HG02678 (cell line): ENCODE data around the gene HK1.

Source experiments
- ATAC-seq: cut with Tn5 transposase; IDR thresholded peaks from one replicate; pipeline ENCODE4 v1.9.1; 2021; ENCODE audit warnings: mild to moderate bottlenecking, moderate library complexity; ENCODE audit not compliant: unreplicated experiment

The HK1 gene

DNA sequence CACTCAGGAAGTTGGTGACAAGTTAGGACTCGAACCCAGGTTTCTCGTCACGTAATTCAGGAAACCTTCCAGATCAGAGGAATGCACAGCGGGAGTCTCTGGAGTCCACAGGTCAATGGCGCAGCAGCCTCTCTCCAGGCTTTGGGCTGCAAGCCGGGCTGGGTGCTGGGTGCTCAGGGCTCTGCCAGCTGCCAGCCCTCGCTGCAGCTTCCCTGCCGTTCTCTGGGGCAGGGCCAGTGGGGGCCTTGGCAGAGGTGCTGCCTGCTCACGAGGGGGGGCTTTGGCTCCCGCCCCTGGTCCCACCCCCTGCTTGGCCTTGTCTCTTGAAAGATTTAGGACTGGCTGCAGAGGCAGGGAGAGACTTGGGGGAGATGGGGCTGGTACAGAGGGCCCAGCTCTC, 138.4 kb downstream of the HK1 start, which contains the start of gene TACR2:
TSS of gene TACR2 (minus strand) at position 224 of the 400 bp plus-strand sequence. CDS start 595 bp downstream, outside the sequence.
- ATAC-seq, result no peak

DNA sequence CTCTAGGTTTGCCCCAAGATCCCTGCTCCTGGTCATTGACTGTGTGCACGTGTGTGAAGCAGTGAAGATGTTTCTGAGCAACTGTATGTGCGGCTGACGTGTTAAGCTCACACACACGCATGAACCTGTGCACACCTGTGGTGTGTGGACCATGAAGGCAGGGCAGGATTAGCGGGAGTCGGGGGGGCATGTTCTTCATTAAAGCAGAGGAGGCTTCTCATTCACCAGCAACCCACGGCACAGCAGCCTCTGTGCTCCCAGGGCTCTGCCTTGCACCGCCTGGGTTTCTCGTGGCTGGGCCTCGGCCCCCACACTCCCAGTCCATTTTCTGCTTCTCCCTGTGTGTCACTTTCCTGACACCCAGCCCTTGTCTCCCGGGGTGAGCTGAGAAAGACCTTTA, 139.2 kb downstream of the HK1 start:
- ATAC-seq, result no peak

DNA sequence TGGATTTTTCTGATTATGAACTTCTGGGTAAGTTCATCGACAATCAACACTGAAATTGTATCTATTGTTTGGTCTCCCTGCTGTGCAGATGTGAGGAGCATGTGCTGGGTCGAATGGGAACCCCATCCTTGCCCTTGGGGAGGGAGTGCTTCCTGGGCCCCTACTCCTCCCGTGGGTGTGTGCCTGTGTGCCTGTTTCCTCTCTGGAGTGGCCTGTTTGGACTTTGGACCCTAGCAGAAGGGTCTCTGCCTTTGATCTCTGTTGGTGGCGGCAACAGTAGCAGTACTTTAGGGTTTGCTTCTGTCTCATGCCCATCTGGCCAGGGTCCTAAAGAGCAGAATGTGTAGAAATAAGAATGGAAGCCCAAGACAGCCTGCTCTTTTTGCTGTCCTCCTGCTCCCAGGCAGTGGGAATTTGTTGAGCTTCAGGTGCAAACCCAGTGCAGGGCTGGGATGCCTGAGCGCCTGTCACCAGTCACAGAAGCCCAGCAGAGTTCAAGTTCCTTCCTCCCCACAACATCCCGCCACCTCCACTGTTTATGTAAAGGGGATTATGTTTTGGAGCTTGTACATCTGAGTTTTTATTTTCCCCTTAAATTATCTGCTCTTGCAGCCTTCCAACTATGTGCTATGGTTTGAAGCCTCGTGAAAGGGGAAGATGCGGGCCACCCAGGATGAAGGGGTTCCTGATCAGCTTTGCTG, 139.9 kb downstream of the HK1 start:
- ATAC-seq, result no peak

DNA sequence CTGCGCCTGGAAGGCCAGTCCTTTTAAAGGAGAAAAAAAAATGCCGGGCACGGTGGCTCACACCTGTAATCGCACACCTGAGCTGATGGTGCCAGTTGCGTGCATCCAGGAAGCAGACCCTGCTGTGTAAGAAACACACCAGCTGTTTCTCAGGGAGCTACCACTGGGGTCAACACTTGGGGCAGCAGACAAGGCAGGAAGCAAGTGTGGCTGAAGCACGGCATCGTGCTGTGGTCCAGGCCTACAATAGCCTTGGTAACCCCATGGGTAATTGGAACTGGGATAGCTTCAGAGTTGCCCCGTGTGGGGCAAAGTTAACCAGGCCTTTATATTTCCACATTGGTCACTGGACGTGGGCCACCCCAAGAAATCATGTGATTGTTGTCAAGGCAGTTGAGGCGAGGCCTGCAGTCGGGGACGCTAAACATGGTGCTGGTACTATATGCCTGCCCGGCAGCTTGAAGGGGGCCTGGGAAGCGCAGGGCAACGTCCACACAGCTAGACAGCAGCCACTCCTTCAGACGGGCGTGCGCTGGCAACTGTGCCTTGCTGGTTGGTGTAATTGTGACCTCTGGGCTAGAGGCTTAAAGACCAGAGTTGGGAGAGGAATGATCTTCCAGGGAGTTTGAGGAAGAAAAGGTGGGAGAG, 140.9 kb downstream of the HK1 start:
- ATAC-seq, result no peak

DNA sequence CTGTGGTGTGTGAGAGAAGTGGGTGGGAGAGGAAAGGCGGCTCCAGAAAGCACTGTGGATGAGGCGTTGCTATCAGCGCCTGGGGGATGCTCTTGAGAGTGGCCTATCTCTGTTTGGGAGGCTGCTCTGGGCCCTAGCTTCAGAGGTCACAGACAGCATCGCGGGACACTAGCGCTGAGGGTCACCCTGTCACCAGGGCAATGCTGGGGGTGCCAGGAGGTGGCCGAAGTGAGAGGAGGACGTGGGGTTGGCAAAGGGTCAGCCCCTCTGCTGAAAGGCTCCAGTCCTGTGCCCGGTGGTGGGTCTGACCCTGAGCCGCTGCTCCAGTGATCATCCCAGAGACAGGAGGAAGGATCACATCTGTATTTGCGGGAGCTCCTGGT, 141.4 kb downstream of the HK1 start:
- no peak for ATAC-seq

DNA sequence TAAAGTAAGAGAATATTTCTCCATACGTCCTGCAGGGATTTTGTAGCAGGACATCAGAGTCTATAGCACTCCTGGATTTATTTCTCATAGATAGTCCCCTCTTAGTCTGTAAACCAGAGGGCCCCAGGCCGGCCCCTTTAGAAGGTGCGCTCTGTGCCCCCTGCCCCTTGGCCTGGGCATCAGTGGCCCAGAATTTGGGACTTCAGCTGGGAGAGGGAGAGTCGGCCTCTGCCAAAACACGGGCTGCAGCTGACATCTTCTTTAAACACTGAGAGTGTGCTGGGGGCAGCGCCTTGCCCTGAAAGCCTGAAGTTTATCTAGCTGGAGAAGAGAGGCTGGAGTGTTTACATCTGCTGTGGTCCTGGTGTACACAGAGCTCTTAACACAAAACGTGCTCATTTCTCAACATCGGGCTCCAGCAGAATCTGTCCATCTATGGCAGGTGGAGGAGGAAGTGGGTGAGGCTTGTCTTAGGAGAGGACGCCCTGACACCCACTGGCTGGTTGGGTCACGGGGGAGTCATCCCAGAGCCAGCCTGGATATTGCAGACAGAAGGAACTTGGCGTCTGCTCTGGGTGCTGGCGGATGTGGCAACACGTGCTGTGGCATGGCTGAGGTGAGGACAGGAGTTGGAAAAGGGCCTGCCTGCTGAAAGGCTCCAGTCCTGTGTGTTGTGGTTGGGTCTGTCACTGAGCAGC, 143.5 kb downstream of the HK1 start:
- no peak for ATAC-seq

DNA sequence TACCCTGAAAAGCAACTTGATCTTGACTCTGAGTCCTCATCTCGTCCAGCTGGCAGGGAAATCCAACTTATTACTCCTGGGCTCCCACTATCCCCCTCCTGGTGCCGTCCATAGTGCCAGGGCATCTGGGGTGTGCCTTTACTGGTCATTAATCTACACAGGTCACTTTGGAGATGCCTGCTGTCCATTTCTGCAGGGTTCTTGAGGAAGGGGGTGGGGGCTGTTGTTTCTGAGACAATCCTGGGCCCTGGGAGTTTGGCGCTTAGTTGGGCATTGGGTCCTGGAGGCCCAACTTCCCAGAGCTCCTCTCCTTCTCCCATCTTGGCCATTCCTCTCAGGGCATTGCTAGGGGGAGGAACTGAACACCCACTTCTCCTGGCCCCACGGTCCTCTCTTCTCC, 144.4 kb downstream of the HK1 start:
- no peak for ATAC-seq

DNA sequence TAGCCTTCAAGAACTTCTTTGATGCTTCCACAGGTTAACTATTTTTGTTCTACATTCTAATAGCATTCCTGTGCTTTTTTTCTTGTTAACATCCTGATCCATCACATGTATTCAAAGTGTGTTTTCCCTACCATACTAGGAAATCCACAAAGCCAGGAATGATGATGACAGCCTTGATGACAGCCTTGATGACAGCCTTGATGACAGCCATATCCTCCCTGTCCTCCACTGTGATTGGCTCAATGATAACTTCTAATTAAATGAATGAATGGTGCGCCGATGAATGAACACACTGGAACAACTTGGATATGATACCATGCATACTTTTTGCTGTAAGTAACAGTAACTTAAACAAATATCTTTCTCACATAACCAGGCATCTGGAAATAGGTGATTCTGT, 146.7 kb downstream of the HK1 start:
- ATAC-seq, result no peak

DNA sequence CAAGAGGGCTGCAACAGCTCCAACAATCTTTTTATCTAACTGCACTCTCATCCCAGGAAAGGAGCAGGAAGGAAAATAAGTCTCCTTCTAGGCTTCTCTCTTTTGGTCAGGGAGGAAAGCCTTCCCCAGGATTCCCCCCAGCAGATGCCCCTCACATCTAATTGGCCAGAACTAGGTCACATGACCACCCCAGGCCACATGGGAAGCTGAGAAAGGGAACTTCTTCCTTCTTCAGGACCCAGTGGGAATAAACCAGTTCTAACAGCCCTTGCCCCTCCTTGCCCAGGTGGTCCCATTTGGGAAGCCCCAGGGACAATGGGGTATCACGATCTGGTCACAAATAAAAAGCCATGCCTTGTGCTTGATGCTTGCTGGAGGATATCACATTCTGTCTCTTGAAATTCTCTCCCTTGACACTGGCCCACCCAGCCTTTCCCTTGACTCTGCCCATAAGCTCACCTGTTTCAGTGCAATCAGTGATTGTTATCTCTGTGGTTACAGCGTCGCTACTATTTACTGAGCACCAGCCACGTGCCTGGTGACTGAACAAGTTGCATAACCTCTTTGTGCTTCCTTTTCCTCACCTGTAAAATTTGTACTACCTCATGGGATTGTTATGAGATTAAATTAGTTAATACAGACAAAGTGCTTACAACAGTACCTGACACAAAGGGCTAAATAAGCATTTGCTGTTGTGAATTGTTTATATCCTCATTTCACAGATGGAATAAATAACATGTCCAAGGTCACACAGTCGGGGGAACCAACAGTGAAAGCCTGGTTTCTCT, 147.4 kb downstream of the HK1 start:
- ATAC-seq, result no peak

DNA sequence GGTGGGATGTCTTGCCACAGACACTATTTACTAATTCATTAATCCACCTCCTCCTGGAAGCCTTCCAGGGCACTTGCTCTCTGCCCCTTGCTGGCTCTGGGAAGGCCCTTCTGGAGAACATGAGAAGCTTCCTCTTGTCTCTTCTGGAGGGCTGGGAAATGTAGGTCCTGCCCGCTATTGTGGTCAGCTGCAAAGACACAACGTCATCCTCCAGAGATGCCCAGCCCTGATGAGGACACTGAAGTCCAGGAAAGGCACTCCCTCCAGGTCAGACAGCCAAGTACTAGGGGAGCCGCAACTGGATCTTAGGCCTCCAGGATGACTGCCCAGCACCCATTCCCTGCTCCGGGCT, 148.1 kb downstream of the HK1 start:
- no peak for ATAC-seq

DNA sequence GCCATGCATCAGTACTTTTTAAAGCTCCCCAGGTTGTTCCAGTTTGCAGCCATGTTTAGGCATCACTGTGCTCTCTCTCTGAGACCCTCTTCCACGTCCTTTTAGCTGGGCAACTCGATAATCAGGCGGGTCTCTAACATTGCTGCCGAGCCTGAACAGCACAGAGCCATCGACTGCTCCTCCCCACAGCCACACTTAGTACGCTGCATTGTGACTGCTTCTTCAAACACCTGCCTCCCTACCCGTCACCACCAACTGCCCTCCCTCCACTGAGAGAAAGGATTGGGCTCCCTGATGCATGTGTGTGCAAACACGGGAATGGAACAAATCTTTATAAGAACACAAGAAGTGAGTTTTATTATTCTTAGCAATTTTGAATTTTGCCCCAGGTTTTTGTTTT, 149.9 kb downstream of the HK1 start:
- no peak for ATAC-seq

DNA sequence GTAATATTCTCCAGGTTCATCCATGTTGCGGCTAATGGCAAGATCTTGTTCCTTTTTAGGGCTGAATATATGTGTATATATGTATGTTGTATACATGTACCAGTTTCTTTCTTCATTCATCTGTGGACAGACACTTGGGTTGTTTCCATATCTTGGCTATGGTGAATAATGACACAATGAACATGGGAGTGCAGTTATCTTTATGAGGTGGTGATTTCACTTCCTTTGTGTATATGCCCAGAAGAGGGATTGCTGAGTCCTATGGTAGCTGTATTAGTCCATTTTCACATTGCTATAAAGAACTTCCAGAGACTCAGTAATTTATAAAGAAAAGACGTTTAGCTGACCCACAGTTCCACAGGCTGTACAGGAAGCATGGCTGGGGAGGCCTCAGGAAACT, 155.9 kb downstream of the HK1 start:
- no peak for ATAC-seq

DNA sequence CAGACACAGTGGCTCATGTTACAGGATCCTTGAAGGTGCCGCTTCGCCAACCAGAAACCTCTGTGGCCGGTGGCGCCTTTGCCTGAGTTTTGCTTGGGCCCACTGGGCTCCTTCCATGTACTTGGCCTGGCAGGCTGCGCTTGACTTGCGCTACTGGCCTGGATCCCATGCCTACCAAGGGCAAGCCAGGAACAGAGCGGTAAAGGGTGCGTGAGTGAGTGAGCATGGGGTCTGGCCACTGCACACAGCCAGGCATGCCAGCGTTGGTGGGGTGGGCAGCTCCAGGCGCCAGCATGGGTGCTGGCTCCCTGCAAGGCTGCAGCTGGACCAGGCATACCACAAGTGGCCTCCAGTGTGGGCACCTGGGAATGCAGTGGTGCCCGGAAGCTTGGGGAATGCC, 156.6 kb downstream of the HK1 start:
- ATAC-seq, result no peak

DNA sequence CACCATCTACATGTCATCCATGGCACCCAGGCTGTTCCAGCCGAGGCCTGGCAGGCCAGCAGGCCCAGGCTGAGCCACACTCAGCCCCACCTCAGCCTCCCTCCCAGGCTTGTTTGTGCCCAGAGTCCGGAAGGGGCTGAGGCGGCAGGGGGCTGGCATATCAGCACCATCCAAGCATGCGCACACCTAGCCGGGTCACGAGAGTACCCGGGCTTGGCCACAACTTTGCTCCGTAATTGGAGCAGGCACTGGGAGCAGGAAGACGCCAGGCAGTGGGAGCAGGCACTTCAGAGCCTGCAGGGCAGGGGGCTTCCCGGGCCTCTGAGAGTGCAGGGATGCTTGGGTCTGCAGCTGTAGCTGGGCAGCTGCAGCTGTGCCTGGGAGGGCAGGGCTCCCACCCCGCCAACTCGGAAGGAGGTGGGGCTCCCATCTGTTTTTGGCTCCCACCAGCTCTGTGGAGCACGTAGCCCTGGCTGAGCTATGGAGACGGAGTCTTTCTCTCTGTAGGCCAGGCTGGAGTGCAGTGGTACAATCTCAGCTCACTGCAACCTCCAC, 157.7 kb downstream of the HK1 start:
- ATAC-seq, result no peak

DNA sequence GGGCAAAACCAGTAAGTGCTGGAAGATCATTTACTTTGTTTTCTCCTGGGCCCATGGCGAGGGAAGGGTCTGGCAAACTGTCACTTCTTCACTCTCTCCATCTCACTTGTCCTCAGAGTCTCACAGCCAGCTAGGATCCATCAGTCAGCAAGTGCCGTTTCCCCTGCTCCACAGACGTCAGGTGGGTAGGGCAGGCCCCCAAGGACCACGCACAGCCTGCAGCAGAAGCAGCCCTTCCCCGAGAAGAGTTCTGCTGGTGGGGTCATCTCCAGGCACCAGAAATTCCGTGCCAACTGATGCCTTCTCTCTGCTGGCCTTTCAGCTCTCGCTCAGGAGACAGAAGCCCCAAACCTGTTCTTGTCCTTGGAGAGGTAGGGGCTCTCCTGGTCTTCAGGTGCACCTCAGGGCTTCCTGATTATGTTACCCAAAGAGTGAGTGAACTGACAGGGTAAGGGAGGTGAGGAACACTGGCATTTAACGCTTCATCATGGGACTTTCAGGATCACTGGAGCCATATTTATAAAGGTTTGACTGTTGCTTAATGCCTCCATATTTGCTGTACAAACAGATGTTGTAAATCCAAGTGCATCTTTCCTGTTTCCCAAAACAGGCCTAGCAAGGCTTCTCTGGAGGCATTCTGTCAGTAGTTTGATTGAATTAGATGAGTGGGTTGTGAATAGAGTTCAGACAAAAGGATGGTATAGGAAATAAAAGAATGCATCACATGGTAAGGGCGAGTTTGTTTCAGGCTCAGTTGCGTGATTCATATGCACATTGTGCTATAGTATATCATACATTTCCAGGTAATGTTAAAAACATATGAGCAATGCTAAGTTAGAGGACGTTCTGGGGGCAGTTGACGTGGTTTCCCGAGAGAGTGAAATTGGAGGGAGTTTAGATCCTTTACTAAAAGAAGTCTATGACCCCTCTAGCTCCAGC, 159.3 kb downstream of the HK1 start:
- ATAC-seq, result no peak

DNA sequence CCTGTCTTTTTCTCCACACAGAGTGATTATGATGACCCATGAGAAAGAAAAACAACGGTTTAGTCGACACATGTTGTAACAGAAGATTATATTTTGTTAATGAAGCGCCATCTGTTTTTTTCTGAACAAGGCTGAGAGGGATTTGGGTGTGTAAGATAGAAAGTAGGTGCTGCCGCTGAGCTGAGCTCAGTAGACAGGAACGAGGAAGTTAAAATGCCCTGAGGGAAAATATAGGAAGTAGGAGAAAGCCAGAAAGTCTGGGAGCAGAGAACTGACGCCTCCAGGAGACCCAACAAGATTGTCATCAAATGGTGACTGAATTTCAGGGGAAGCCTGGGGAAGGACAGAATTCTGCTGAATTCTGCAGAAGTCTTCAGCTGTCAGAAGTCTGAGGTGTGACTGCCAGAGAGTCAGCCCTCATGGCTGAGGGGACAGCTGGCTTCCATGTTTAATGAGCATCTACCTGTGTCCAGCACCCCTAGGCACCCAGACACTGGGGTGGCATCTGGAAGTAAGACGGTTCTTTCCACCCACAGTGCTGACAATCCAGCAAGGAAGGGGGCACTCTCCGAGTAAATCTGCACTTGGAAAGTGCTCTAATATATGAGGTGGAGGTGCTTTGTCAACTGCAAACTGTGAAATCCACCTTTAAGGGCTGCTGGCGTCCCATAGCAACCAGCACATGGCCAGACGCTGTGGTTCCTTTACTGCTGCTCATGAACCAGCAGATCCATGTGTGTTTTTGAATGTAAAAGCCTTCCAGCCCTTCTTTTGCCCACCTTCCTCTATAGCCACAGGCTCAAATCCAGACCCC, 160.4 kb downstream of the HK1 start:
- ATAC-seq, result no peak

DNA sequence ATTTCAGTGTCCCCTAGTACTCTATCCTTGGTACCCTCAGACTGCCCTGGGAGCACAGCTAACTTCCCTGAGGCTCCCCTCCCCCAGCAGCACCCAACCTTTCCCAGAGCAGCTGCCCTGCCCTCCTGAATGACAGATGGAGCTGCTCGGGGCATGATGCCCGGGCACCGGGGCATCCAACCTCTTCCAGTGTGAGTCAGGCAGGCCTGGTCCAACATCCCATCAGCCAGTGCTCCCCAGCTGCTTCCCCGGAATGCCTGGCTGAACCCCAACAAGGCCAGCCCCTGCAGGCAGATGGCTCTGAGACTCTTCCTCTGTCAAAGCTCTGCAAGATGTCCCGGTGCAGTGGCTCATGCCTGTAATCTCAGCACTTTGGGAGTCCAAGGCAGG, 161.0 kb downstream of the HK1 start:
- ATAC-seq, result no peak

DNA sequence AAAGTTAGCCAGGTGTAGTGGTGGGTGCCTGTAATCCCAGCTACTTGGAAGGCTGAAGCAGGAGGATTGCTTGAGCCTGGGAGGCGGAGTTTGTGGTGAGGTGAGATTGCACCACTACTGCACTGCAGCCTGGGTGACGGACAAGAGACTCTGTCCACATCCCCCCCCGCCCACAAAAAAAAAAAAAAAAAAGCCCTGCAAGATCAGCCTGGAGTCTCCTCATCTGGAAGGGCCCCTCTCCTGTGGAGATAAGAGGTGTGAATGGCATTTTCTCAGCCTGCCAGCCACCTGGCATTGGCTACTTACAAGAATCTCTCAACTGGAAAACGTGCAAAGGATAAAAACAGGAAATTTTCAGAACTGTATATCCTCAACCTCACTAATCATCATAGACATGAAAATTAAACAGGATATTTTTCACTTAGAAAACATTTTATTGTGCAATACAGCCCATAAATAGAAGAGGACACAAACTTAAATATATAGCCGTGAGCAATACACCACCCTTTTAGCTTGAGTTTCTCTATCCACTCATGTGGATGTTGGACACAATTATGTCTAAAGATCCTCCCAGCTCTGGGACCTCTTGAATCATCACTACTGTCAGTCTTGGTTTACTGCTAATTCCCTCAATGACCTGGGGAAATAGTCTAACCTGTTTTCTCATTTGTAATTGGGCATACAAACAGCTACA, 161.7 kb downstream of the HK1 start:
- no peak for ATAC-seq

DNA sequence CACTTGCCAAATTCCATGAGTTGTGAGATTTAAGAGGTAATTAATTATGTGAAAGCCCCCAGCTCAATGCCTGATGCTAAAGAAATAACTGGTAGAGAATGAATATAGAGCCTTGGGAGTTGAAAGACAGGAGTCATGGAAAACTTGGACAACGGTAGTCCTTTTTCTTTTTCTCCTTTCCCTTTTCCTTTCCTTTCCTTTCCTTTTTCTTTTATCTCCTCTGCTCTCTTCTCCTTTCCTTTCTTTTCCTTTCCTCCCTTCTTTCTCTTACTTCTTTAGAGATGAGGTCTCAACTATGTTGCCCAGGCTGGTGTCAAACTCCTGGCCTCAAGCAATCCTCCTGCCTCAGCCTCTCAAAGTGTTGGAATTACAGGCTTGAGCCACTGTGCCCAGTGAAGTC, 165.1 kb downstream of the HK1 start:
- ATAC-seq, result no peak
